CD14-positive monocyte (primary cell): ENCODE measurements around the gene GPR42. TPM values are rescaled to one million over a fixed set of nuclear protein-coding genes. Genes with fewer than 3 reads are reported as not detected.

ENCODE experiments used
- DNase-seq, 3 donors: peaks; one replicate each; pipeline ENCODE4 v3.0.0-alpha.2; 2011 to 2022
- H2AFZ ChIP-seq: 2 replicates; pipeline ENCODE4 v1.6.0; 2012; ENCODE audit warnings: mild to moderate bottlenecking, low read depth, low read length, inconsistent platforms; ENCODE audit not compliant: insufficient read depth, poor library complexity, severe bottlenecking
- H3K27ac ChIP-seq, 2 donors: 1 replicate in 1 of 2; 2 replicates in 1 of 2; pipeline ENCODE4 v1.5.1; 2012 to 2013; ENCODE audit warnings: low read length in 2 of 2, control low read depth in 1 of 2, inconsistent platforms in 1 of 2, low read depth in 1 of 2, mild to moderate bottlenecking in 1 of 2
- H3K27me3 ChIP-seq, 2 donors: one replicate each; pipeline versions ENCODE4 v1.6.0 to v1.6.1; 2011 to 2013; ENCODE audit warnings: low read length in 2 of 2; ENCODE audit not compliant: control insufficient read depth in 2 of 2, insufficient read depth in 2 of 2
- H3K36me3 ChIP-seq, 2 donors: replicated peaks in 1 of 2; 1 replicate in 1 of 2; 2 replicates in 1 of 2; pipeline versions ENCODE4 v1.5.1 to v1.6.1; 2012 to 2013; ENCODE audit warnings: low read length in 2 of 2, control low read depth in 1 of 2, inconsistent platforms in 1 of 2, mild to moderate bottlenecking in 1 of 2; ENCODE audit not compliant: insufficient read depth in 2 of 2, control insufficient read depth in 1 of 2
- H3K4me1 ChIP-seq, 2 donors: 1 replicate in 1 of 2; 2 replicates in 1 of 2; pipeline versions ENCODE4 v1.5.1 to v1.6.1; 2012 to 2013; ENCODE audit warnings: low read length in 2 of 2, control low read depth in 1 of 2, inconsistent platforms in 1 of 2, mild to moderate bottlenecking in 1 of 2, moderate library complexity in 1 of 2; ENCODE audit not compliant: insufficient read depth in 2 of 2, control insufficient read depth in 1 of 2
- H3K4me2 ChIP-seq: replicated peaks from 2 replicates; pipeline ENCODE3; 2012; ENCODE audit warnings: low read length, moderate library complexity, mild to moderate bottlenecking; ENCODE audit not compliant: poor library complexity, severe bottlenecking; ENCODE audit errors: extremely low read depth
- H3K4me3 ChIP-seq, 3 experiments: fragments of 200-600 bp in 1 of 3; sonication (generic) in 1 of 3; replicated peaks in 1 of 3; 1 replicate in 2 of 3; 2 replicates in 1 of 3; pipeline ENCODE4 v1.5.1; 2011 to 2013; ENCODE audit warnings: low read length in 3 of 3, mild to moderate bottlenecking in 3 of 3, control low read depth in 2 of 3, low read depth in 2 of 3, inconsistent platforms in 1 of 3, moderate library complexity in 1 of 3
- H3K79me2 ChIP-seq: 2 replicates; pipeline ENCODE4 v1.6.0; 2012; ENCODE audit warnings: mild to moderate bottlenecking, control low read depth, inconsistent platforms, low read length, moderate library complexity; ENCODE audit not compliant: insufficient read depth
- H3K9ac ChIP-seq: 2 replicates; pipeline ENCODE4 v1.6.0; 2017; ENCODE audit warnings: low read length, mild to moderate bottlenecking; ENCODE audit not compliant: insufficient read depth, poor library complexity, severe bottlenecking
- H3K9me3 ChIP-seq, 2 donors: replicated peaks in 1 of 2; 1 replicate in 1 of 2; 2 replicates in 1 of 2; pipeline versions ENCODE4 v1.5.1 to v1.6.1; 2012 to 2013; ENCODE audit warnings: low read length in 2 of 2, control low read depth in 1 of 2; ENCODE audit not compliant: control insufficient read depth in 1 of 2, insufficient read depth in 1 of 2
- H4K20me1 ChIP-seq: 2 replicates; pipeline ENCODE4 v1.6.0; 2012; ENCODE audit warnings: mild to moderate bottlenecking, low read length, control low read depth, moderate library complexity; ENCODE audit not compliant: insufficient read depth
- H3K27ac Mint-ChIP-seq, 7 donors: one replicate each; pipeline ENCODE4 v1.8.0; 2020; ENCODE audit warnings: mild to moderate bottlenecking in 7 of 7, mixed read lengths in 7 of 7, moderate library complexity in 6 of 7, inconsistent platforms in 2 of 7
- H3K27me3 Mint-ChIP-seq, 3 donors: one replicate each; pipeline ENCODE4 v1.8.0; 2021 to 2022; ENCODE audit warnings: low read depth in 3 of 3, mild to moderate bottlenecking in 3 of 3, mixed read lengths in 3 of 3, moderate library complexity in 3 of 3, inconsistent platforms in 1 of 3
- H3K36me3 Mint-ChIP-seq, 2 donors: one replicate each; pipeline ENCODE4 v1.8.0; 2020; ENCODE audit warnings: mixed read lengths in 2 of 2, inconsistent platforms in 1 of 2, mild to moderate bottlenecking in 1 of 2
- H3K4me1 Mint-ChIP-seq: one replicate; pipeline ENCODE4 v1.8.0; 2020; ENCODE audit warnings: mild to moderate bottlenecking, mixed read lengths
- H3K4me3 Mint-ChIP-seq, 2 donors: one replicate each; pipeline ENCODE4 v1.8.0; 2020; ENCODE audit warnings: mild to moderate bottlenecking in 2 of 2, mixed read lengths in 2 of 2, moderate library complexity in 1 of 2
- H3K9me3 Mint-ChIP-seq, 7 donors: one replicate each; pipeline ENCODE4 v1.8.0; 2020 to 2022; ENCODE audit warnings: mixed read lengths in 7 of 7, mild to moderate bottlenecking in 6 of 7, moderate library complexity in 6 of 7, inconsistent platforms in 2 of 7
- WGBS: methylation state at CpG from one replicate; pipeline ENCODE4 v1.1.5; 2013; ENCODE audit warnings: missing lambda C conversion rate; ENCODE audit not compliant: insufficient coverage; 5-methylcytosine and 5-hydroxymethylcytosine counted together
- intact Hi-C, 2 donors: fragments of 100-400 bp; cut with micrococcal nuclease; formaldehyde crosslinking; loops; one replicate each; pipeline versions ENCODE4 v1.15.0 to v1.15.1; 2023
- polyA plus RNA-seq, 3 donors: library from polyadenylated mRNA; depleted of rRNA in 1 of 3; unstranded in 2 of 3; stranded (reverse) in 1 of 3; fragments of 300-500 nt in 2 of 3; fragments of >200 nt in 1 of 3; fragmentation: Illumina TruSeq in 2 of 3; gene quantifications; 1 replicate in 2 of 3; 2 replicates in 1 of 3; pipeline ENCODE4 v1.2.3, GENCODE V29; 2012 to 2021
- TF ChIP-seq, protein P1 (sequence below): fragments of 200-600 bp; IDR thresholded peaks from one replicate; pipeline ENCODE4 v1.8.0; 2022; ENCODE audit warnings: antibody characterized with exemption, mild to moderate bottlenecking

Gene GPR42
- polyA plus RNA-seq, 3 donors, result 0.17 to 2.9 TPM; not detected in 1

DNA sequence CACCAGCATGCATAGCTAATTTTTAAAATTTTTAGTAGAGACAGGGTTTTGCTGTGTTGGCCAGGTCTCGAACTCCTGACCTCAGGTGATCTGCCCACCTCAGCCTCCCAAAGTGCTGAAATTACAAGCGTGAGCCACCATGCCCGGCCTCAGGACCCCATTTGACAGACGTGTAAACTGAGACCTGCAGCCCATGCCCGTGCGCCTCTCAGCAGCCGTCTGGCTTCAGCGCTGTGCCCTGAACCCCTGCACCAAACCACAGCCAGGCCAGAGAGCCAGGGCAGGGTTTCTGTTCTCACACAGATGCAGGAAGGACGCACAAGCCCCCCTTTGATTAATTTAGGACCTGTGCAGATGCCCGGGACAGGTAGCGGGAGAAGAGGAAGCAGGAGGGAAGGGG lies 30.4 kb upstream of the GPR42 start:
- Mint-ChIP-seq H3K4me3 (no peak overlapping the region), H3K27ac (peak overlapping the region in 1 of 7 donors; percentile 46), H3K9me3 (peaks cover 0 to 4% (median 0%) of the 10 kb centered on the region in 7 donors), H3K4me1 (peaks cover 16% of the 10 kb centered on the region), H3K27me3 (peaks cover 6 to 17% (median 9%) of the 10 kb centered on the region in 3 donors), H3K36me3 (peaks cover 0 to 3% of the 10 kb centered on the region in 2 donors)
- DNase-seq, result no peak
- H3K4me3 ChIP-seq, result no peak overlapping the region
- H3K4me1 ChIP-seq, result peaks cover 5 to 16% of the 10 kb centered on the region in 2 donors
- H3K27ac ChIP-seq, result no peak overlapping the region
- no peaks in the 10 kb centered on the region for H3K36me3 ChIP-seq
- H3K4me2 ChIP-seq, result no peak overlapping the region
- no peaks in the 10 kb centered on the region for H4K20me1 ChIP-seq
- TF ChIP-seq, protein P1, sequence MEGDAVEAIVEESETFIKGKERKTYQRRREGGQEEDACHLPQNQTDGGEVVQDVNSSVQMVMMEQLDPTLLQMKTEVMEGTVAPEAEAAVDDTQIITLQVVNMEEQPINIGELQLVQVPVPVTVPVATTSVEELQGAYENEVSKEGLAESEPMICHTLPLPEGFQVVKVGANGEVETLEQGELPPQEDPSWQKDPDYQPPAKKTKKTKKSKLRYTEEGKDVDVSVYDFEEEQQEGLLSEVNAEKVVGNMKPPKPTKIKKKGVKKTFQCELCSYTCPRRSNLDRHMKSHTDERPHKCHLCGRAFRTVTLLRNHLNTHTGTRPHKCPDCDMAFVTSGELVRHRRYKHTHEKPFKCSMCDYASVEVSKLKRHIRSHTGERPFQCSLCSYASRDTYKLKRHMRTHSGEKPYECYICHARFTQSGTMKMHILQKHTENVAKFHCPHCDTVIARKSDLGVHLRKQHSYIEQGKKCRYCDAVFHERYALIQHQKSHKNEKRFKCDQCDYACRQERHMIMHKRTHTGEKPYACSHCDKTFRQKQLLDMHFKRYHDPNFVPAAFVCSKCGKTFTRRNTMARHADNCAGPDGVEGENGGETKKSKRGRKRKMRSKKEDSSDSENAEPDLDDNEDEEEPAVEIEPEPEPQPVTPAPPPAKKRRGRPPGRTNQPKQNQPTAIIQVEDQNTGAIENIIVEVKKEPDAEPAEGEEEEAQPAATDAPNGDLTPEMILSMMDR, result no peak
- no peak overlapping the region for H2AFZ ChIP-seq
- no peak overlapping the region for H3K9ac ChIP-seq
- 96% methylated on average over 8 of the region's 11 CpGs for WGBS
- no peaks in the 10 kb centered on the region for H3K27me3 ChIP-seq
- H3K79me2 ChIP-seq, result no peaks in the 10 kb centered on the region
- H3K9me3 ChIP-seq, result no peaks in the 10 kb centered on the region
- intact Hi-C loops, result loop anchor here in 1 of 2 donors (5.0 to 10.0 kb wide), 2 partner anchors 58 to 146 kb away; partner anchors contain the start of gene HAMP

GRCh38 chr19:35341006-35341405 lies 29.9 kb upstream of the GPR42 start:
- H3K36me3 ChIP-seq, result no peaks in the 10 kb centered on the region
- Mint-ChIP-seq H3K27ac (no peak overlapping the region), H3K27me3 (peaks cover 8 to 22% (median 8%) of the 10 kb centered on the region in 3 donors), H3K9me3 (peaks cover 0 to 5% (median 0%) of the 10 kb centered on the region in 7 donors), H3K4me1 (peaks cover 21% of the 10 kb centered on the region), H3K36me3 (peaks cover 4 to 5% of the 10 kb centered on the region in 2 donors), H3K4me3 (no peak overlapping the region)
- H3K79me2 ChIP-seq, result no peaks in the 10 kb centered on the region
- no peak overlapping the region for H2AFZ ChIP-seq
- no peak overlapping the region for H3K9ac ChIP-seq
- intact Hi-C loops, result loop anchor here in 1 of 2 donors (5.0 to 10.0 kb wide), 2 partner anchors 59 to 146 kb away; partner anchors contain the start of gene HAMP
- no peaks in the 10 kb centered on the region for H4K20me1 ChIP-seq
- 91% methylated on average over 14 of the region's 16 CpGs for WGBS
- no peak overlapping the region for H3K4me3 ChIP-seq
- H3K27me3 ChIP-seq, result no peaks in the 10 kb centered on the region
- no peak overlapping the region for H3K27ac ChIP-seq
- no peak for DNase-seq
- TF ChIP-seq, protein P1, result no peak
- no peak overlapping the region for H3K4me2 ChIP-seq
- H3K9me3 ChIP-seq, result no peaks in the 10 kb centered on the region
- peaks cover 10 to 21% of the 10 kb centered on the region in 2 donors for H3K4me1 ChIP-seq
